Measurements from ENCODE around the gene RNF157. TPM values are rescaled to one million over a fixed set of nuclear protein-coding genes. Genes with fewer than 3 reads are reported as not detected.

Gene RNF157
- total and polyA plus RNA-seq, 9 of the 15 experiments (the other 6 are each of a cell fraction or from before 2014, with no cell fraction given) = 8.1 to 31.7 (median 20.8) TPM

- intact Hi-C loops (cut with micrococcal nuclease) = no loop called here
- FAIRE-seq = no peak
- no peak overlapping the region for H2AFZ ChIP-seq (ENCODE audit: low read depth, low read length)
Observed at GRCh38 chr17:76137351-76138233, 102.7 kb downstream of the RNF157 start.

More at GRCh38 chr17:76137351-76138233, 102.7 kb downstream of the RNF157 start:
- Histone ChIP-seq H3K9me1 (ENCODE audit: control insufficient read depth, insufficient read depth, low read length) (no peaks in the 10 kb centered on the region), H3K9ac (ENCODE audit: insufficient read depth in 1 of 2, low read depth in 2 of 2, low read length in 2 of 2) (no peak overlapping the region), H3K27ac (ENCODE audit: extremely low read depth, low read depth, low read length) (no peak overlapping the region), H4K20me1 (replicated peaks; ENCODE audit: control insufficient read depth, insufficient read depth, low read length) (peaks cover 10% of the 10 kb centered on the region; the same call in 1 of the 2 replicates), H3K4me1 (replicated peaks in 1 of 2; ENCODE audit: control insufficient read depth in 2 of 2, insufficient read depth in 2 of 2, low read length in 2 of 2) (peaks cover 5 to 59% of the 10 kb centered on the region in 2 experiments; a peak in 3 of 5 replicates), H3K4me2 (ENCODE audit: insufficient read depth, low read length) (no peak overlapping the region), H3K27me3 (ENCODE audit: control insufficient read depth in 2 of 2, insufficient read depth in 2 of 2, low read length in 2 of 2) (peaks cover 52 to 79% of the 10 kb centered on the region in 2 experiments; a peak in 4 of 5 replicates), H3K9me3 (replicated peaks; ENCODE audit: control insufficient read depth, insufficient read depth, low read depth, low read length) (no peaks in the 10 kb centered on the region), H3K36me3 (ENCODE audit: control insufficient read depth, insufficient read depth, low read length) (no peaks in the 10 kb centered on the region), H3K79me2 (ENCODE audit: control insufficient read depth, insufficient read depth, low read length) (no peaks in the 10 kb centered on the region), H3K4me3 (no peak overlapping the region)
- 32% methylated on average over 48 of the region's 54 CpGs for WGBS (ENCODE audit: insufficient coverage, low coverage, missing lambda C conversion rate)
- ATAC-seq (no peak), DNase-seq (ENCODE audit: extremely low read depth in 1 of 4, low spot score in 3 of 4) (peak in 1 of 4 experiments; percentile 39)
- ChIA-PET POLR2A (interaction anchor here (0.6 to 1.2 kb wide), 3 partner anchors 9 to 135 kb away, joined by 3 to 4 read pairs (median 3); no protein-coding TSS in a partner anchor), CTCF (ENCODE audit: low intra/inter-chr PET ratio) (no interaction called here)
- BruUV-seq (replicated peaks) = no TSS peak
- TF ChIP-seq HCFC1 (IDR thresholded peaks at IDR 0.05; ENCODE audit: low read depth, low read length) (no peak), ZBTB1 (CRISPR knock-in tag; IDR thresholded peaks at IDR 0.05; ENCODE audit: borderline replicate concordance, low read depth) (no peak), YY1 (IDR thresholded peaks at IDR 0.05; ENCODE audit: borderline replicate concordance in 1 of 3, control insufficient read depth in 1 of 3, extremely low read depth in 1 of 3, insufficient read depth in 3 of 3, insufficient read length in 1 of 3, insufficient replicate concordance in 2 of 3, low read depth in 1 of 3, low read length in 2 of 3) (no peak), E2F6 (IDR thresholded peaks at IDR 0.05; ENCODE audit: borderline replicate concordance in 1 of 2, extremely low read depth in 1 of 2, insufficient read depth in 1 of 2, insufficient read length in 1 of 2, low read depth in 1 of 2, low read length in 1 of 2, poor library complexity in 1 of 2, severe bottlenecking in 1 of 2) (peak in 1 of 2 experiments; percentile 14), MCM3 (IDR thresholded peaks at IDR 0.05) (no peak)
- TF ChIP-seq, protein P1, sequence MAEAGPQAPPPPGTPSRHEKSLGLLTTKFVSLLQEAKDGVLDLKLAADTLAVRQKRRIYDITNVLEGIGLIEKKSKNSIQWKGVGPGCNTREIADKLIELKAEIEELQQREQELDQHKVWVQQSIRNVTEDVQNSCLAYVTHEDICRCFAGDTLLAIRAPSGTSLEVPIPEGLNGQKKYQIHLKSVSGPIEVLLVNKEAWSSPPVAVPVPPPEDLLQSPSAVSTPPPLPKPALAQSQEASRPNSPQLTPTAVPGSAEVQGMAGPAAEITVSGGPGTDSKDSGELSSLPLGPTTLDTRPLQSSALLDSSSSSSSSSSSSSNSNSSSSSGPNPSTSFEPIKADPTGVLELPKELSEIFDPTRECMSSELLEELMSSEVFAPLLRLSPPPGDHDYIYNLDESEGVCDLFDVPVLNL (CRISPR knock-in tag; IDR thresholded peaks at IDR 0.05; ENCODE audit: low read depth) = no peak
- TF ChIP-seq, protein P2, sequence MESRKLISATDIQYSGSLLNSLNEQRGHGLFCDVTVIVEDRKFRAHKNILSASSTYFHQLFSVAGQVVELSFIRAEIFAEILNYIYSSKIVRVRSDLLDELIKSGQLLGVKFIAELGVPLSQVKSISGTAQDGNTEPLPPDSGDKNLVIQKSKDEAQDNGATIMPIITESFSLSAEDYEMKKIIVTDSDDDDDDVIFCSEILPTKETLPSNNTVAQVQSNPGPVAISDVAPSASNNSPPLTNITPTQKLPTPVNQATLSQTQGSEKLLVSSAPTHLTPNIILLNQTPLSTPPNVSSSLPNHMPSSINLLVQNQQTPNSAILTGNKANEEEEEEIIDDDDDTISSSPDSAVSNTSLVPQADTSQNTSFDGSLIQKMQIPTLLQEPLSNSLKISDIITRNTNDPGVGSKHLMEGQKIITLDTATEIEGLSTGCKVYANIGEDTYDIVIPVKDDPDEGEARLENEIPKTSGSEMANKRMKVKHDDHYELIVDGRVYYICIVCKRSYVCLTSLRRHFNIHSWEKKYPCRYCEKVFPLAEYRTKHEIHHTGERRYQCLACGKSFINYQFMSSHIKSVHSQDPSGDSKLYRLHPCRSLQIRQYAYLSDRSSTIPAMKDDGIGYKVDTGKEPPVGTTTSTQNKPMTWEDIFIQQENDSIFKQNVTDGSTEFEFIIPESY (CRISPR knock-in tag; IDR thresholded peaks at IDR 0.05) = peak; percentile 80
- in situ Hi-C loops (cut with MboI) = no loop called here
